HG03575 (cell line): ENCODE results near the gene GZMH.
"Not testable (repeated sequence)": the region's sequence is repeated elsewhere in the genome, so short reads cannot be mapped to it uniquely, and the experiment has no call there.

Source experiments
- ATAC-seq: cut with Tn5 transposase; IDR thresholded peaks from one replicate; pipeline ENCODE4 v1.9.1; 2021; ENCODE audit not compliant: unreplicated experiment, insufficient number of reproducible peaks, low FRiP score; ENCODE audit errors: extremely low read depth

GZMH gene, protein sequence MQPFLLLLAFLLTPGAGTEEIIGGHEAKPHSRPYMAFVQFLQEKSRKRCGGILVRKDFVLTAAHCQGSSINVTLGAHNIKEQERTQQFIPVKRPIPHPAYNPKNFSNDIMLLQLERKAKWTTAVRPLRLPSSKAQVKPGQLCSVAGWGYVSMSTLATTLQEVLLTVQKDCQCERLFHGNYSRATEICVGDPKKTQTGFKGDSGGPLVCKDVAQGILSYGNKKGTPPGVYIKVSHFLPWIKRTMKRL

DNA sequence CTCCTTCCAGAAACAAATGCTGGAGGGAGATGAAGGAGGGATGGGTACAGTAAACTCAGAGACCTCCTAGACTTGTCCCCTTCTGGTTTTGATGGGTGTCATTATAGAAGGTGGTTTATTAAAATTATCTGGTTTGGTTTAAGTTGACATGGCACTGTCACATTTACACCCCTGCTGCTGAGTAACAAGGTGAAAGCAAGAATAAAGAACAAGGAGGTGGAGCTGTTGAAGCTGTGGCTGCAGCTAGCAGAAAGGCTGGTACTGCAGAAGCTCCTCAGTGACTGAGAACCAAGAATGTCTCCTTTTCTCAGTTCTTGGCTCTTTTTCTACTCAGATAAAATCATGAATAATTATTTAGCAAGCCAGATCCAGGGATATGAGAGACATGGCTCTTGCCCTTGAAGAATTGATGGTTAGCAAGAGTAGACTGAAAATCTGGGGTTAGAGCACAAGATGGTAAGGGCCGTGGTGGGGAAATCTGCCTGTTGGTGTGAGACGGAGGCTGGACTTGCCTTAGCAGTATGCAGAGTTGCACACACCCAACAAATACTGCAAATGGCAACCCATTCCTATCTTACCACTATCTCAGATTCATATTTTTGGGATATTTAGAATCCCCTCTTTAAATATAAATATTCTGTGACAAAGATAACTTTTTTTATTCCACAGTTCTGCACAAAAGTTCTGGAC, at the start of gene GZMH:
TSS of gene GZMH (minus strand) at position 31 of the 690 bp plus-strand sequence. CDS start 72 bp downstream, outside the sequence.
- ATAC-seq = no peak

DNA sequence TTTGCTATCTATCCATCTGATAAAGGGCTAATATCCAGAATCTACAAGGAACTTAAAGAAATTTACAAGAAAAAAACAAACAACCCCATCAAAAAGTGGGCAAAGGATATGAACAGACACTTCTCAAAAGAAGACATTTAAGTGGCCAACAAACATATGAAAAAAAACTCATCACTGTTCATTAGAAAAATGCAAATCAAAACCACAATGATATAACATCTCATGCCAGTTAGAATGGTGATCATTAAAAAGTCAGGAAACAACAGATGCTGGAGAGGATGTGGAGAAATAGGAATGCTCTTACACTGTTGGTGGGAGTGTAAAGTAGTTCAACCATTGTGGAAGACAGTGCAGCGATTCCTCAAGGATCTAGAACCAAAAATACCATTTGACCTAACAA, 38.9 kb upstream of the GZMH start:
- not testable (repeated sequence) for ATAC-seq

DNA sequence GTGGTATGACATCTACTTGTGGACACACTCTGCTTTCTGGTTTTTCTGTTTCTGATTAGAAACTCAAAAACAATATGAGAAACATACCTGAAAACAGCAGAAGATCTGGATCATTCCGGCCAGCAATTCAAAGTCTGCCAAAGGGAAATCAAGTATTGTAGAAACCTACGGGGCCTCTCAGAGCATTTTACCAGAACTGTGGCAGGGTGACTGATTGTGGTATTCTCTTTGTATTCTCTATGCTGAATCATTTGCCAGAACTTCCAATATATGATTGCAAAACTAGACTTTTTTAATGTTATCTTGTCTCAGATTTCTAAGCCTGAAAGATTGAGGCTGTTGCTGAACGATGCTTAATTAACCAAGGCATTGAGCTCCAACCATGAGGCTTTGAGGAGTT, 30.4 kb upstream of the GZMH start:
- no peak for ATAC-seq

DNA sequence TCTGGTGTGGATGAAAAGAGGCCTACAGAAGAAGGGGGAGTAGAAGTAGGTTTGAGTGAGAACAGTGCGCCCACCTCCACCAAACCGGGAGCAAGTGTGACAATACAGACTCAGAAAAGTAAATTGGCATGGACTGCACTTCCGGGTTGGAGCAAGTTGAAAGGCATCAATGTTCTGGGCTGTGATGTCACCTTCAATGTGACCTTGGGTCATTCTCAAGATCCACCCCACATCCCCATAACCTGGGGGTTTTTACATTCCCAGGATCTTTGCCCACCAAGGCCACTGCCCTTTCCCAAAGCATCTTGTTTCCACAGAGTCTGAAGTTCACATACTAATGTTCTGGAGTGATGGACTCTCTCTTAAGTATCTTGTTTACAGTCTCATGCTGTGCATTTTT, 29.8 kb upstream of the GZMH start:
- no peak for ATAC-seq

DNA sequence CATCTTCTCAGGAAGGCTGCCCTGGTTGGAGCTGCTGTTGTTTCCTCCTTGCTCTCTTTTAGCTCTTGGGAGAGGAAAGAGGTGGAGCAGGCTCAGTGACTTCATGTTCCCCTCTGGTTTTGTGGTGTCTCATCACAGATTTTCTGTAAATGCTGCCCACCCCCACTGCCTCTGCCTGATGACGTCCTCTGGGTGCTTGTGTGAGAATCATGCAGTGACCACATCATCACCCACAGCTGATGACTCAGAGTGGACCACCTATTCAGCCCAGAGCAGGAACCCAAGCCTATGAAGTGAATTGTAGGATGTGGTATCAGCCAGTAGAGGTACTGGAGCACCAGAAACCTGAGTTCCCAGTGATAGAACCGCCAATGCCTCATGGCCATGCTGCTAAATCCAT, 24.7 kb upstream of the GZMH start, which contains the start of gene GZMB:
TSS of gene GZMB (minus strand) at position 33 of the 400 bp plus-strand sequence. CDS start at position 3, 30 bp downstream.
- ATAC-seq = no peak

DNA sequence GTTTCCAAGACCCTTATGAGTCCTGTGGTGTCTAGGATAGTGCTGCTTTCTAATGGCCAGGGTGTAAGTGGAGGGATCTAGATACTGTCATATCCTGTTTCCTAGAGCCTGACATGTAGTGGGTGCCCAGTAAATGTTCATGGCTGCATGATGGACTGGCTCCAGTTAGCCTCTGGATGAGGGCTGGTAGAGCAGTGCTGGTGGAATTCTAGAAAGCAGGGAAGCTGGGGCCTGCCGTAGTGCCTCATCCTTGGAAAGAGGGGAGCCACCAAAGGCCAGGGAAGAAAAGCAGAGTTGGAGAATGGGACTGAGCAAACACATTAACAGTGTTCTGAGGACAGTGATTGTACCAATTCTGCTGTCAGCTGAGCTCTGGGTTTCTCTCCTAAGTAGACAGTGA, 23.9 kb upstream of the GZMH start:
- ATAC-seq = no peak

DNA sequence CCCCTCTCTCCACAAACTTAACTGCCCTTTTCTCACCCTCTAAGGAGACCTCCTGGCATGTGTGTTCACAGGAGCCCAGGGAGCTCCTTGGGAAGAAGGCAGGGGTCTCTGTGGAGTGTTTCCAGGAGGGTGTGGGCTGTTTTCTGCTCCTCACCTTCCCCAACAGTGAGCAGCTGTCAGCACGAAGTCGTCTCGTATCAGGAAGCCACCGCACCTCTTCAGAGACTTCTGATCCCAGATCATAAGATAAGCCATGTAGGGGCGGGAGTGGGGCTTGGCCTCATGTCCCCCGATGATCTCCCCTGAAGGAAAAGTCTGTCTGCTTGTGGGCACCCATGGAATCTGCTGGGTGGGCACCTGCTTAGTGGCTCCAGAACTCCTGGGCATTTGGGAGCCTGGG, 23.3 kb upstream of the GZMH start:
- no peak for ATAC-seq

DNA sequence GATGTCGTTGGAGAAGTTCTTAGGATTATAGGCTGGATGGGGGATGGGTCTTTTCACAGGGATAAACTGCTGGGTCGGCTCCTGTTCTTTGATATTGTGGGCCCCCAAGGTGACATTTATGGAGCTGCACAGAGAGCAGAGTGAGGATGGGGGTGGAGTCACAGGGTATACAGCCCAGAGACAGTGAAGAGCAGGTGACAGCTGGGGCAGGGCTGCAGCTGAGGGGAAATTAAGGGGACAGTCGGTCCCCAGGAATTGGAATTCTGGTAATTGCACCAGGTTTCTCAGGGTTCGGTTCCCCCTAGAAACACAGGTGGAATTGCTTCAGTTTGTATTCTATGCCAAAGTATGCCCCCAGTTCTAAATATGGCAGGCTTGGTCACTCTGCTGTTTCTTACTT, 22.9 kb upstream of the GZMH start:
- no peak for ATAC-seq

DNA sequence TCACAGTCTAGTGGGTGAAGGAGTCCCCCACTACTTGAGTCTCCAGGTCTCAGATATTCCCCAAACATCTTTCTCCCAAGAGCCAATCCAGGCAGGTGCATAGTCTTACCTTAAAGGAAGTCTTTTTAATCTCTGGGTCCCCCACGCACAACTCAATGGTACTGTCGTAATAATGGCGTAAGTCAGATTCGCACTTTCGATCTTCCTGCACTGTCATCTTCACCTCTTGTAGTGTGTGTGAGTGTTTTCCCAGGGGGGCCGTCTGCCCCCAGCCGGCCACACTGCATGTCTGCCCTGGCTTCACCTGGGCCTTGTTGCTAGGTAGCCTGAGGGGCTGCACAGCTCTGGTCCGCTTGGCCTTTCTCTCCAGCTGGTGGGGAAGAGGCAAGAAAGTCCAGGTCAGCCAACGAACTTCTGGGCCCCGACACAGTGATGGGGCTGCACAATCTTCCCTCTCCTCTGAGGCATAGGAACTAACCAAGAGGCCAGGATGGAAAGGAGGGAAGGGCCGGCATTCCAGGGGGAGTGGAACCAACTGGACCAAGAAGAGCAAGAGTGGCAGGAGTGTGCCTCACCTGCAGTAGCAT, 22.4 kb upstream of the GZMH start:
- ATAC-seq = no peak

DNA sequence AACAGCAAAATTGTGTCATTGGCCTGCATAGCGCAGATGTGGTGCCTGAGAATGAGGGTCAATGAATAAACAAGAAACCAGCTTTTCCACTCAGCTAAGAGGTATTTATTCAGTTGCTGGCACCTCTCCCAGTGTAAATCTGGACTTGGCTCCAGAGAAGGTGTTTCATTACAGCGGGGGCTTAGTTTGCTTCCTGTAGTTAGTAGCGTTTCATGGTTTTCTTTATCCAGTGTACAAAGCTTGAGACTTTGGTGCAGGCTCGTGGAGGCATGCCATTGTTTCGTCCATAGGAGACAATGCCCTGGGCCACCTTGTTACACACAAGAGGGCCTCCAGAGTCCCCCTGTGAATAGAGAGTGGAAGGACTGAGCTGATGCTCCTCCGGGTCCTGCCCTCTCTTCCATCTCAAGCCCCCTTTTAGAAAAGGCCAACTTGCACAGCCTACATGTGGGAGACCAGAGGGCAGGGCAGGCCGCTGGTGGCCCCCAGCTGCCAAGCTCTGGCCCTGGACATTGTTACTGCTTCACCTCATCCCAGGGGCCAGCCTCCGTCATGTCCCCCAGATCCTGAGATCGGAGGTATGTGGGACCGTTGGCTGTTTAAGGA, 21.5 kb upstream of the GZMH start:
- no peak for ATAC-seq

DNA sequence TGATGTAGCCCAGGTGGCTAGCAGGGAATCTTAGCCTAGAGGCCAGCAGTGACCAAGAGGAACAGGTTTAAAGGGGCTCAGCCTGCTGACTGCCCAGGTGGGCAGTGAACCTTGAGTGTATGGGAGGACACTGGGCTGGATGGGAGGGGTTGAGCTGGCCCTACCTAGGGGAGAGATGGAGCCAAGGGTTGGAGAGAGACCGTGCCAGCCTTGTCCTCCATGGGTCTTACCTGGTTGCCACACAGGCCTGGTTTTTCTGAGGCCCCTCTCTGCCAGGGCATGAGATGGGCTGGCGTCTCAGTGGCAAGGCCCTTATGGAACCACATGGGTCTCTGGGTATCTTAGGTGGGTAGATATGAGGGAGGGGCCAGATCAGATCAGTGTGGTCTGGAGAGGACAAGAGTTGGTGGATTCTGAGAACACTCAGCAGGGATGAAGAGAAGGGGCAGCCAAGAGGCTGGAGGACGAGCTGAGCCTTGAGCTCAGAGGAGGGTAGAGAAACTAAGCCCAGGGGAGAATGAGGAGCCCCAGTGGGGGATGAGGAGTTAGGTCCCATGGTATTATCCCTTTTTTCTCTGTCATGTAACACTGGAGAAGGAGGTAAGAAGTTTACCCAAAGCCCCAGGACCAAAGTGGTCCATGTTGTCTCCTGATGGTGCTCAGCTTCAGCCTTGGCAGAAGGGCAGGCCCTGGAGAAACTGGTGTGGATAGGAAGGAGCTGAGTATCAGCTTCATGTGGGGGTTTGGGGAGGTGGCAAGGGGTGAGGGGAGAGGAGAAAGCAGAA, 20.8 kb upstream of the GZMH start:
- ATAC-seq = no peak

DNA sequence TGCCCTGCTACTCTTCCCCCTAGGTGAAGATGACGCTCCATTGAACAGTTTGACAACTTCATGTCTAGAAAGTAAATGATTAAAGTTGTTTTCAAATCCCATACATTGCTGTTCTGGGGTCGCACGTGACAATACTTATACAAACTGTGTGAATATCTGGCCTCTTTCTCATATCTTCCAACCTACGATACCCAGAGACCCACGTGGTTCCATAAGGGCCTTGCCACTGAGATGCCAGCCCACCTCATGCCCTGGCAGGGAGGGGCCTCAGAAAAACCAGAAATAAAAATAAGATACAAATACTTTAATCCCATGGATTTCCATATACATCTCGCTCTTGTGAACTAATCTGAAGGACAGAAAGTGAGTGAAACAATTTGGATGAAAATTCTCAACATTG, 20.0 kb upstream of the GZMH start:
- no peak for ATAC-seq

DNA sequence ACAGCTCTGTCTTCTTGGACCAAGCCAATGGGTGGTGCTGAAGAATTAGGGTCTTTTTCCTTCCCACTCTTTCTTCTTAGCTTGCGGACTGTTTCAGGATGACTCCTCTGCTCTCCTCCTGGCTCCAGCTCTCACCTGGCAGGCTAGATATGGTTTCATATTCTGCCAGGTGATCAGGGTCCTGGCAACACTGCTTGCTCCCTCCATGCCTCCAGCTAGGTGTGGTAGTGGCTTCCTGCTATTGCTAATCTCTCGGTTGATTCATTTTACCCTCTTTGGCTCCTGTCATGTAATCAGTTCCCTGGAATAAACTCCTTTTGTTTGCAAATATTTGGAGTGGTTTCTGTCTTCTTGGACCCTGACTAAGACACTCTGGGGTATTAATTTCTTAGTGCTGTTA, 4.3 kb upstream of the GZMH start:
- no peak for ATAC-seq

DNA sequence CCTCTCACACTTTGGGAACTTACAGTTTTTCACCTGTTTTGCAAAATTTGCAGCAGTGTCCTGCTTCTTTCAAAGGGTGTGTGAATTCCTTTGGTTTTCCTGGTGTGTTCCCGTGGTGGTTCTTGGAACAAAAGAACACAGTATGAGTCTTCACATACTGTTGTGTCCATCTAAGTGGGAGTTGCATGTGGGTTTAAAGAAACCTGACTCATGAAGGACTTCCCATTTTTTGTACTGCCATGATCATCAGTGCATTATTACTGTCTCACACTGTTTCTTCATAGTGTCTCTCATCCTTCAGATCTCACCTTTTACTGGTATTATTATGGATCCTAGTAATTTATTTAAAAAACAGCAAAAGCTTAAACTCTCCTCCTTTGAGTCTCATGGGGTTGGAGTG, 3.8 kb upstream of the GZMH start:
- ATAC-seq = no peak

DNA sequence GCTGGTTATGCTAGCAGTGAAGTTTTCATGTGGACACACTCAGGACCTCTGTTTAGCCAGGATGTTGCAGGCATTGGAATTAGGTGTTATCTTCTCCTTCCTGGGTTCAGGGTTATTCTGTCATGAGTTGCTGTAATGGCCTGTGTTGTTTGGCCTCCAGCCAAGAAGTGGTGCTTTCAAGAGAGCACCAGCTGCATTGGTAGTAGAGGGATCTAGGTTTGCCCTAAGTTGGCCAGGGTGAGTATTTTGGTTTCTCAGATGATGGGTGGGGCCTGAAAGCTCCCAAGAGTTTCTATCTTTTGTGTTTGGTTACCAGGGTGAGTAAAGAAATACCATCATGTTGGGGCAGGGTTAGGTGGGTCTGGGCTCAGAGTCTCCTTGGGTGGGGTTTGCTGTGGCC, 2.7 kb upstream of the GZMH start:
- no peak for ATAC-seq

DNA sequence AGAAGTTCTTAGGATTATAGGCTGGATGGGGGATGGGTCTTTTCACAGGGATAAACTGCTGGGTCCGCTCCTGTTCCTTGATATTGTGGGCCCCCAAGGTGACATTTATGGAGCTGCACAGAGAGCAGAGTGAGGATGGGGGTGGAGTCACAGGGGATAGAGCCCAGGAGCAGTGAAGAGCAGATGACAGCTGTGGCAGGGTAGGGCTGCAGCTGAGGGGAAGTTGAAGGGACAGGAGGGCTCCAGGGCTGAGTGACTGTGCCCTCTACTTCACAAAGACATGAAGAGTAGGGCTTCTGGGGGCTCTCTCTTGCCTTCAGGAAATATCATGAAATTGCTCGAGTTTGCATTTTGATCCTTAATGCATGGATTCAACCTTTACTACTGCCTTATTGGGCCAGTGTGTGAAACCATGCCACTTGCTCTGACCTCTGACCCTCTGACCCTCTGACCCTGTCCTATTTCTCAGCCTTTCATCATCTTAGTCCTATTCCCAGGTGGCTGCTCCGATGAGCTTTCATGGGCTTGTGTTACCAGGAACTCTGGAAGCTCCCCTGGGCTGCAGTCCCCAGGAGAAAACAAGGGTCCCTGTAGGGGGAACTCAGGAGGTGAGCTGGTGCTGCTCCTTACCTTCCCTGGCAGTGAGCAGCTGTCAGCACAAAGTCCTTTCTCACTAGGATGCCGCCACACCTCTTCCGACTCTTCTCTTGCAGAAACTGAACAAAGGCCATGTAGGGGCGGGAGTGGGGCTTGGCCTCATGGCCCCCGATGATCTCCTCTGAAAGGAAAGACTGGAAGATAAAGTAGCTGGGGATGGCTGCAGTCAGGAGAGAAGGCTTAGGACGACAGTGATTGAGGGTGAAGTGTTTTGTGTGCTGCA, 1.6 kb downstream of the GZMH start:
- ATAC-seq = no peak

DNA sequence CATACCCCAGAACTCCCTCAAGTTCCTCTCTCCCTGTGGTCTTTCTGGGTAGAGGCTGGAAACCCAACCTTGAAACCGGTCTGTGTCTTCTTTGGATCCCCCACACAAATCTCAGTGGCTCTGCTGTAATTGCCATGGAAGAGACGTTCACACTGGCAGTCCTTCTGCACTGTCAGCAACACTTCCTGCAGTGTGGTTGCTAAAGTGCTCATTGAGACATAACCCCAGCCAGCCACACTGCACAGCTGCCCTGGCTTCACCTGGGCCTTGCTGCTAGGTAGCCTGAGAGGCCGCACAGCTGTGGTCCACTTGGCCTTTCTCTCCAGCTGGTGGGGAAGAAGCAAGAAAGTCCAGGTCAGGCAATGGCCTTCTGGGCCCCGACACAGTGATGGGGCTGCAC, 2.4 kb downstream of the GZMH start:
- ATAC-seq = no peak

DNA sequence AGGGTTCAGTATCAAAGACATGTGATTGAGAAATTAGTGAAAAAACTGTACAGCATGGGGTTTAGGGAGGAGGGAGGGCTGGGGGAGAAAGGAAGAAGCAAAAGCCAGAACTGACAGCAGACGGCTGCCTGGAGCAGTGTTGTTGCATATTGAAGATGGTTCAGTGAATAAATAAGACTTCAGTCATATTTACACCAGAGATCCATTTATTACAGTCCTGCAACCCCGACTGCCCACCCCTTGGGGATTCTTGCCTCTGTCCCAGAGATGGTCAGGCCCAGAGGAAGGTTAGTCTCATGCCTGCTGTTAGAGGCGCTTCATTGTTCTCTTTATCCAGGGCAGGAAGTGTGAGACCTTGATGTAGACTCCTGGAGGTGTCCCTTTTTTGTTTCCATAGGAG, 3.2 kb downstream of the GZMH start:
- no peak for ATAC-seq
